Amygdala (tissue), 56 donors: Measurements from ENCODE around the gene HFE.
"Not testable (repeated sequence)": the region's sequence is repeated elsewhere in the genome, so short reads cannot be mapped to it uniquely, and the experiment has no call there.

Source experiments
- DNase-seq, 56 donors: peaks; one replicate each; lab custom pipeline; 2025; lab: John Stamatoyannopoulos, UW

HFE gene, protein sequence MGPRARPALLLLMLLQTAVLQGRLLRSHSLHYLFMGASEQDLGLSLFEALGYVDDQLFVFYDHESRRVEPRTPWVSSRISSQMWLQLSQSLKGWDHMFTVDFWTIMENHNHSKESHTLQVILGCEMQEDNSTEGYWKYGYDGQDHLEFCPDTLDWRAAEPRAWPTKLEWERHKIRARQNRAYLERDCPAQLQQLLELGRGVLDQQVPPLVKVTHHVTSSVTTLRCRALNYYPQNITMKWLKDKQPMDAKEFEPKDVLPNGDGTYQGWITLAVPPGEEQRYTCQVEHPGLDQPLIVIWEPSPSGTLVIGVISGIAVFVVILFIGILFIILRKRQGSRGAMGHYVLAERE

DNA sequence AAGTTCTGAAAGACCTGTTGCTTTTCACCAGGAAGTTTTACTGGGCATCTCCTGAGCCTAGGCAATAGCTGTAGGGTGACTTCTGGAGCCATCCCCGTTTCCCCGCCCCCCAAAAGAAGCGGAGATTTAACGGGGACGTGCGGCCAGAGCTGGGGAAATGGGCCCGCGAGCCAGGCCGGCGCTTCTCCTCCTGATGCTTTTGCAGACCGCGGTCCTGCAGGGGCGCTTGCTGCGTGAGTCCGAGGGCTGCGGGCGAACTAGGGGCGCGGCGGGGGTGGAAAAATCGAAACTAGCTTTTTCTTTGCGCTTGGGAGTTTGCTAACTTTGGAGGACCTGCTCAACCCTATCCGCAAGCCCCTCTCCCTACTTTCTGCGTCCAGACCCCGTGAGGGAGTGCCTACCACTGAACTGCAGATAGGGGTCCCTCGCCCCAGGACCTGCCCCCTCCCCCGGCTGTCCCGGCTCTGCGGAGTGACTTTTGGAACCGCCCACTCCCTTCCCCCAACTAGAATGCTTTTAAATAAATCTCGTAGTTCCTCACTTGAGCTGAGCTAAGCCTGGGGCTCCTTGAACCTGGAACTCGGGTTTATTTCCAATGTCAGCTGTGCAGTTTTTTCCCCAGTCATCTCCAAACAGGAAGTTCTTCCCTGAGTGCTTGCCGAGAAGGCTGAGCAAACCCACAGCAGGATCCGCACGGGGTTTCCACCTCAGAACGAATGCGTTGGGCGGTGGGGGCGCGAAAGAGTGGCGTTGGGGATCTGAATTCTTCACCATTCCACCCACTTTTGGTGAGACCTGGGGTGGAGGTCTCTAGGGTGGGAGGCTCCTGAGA is at the start of gene HFE:
HFE (plus strand) TSS at position 146 of the 832 bp plus-strand sequence; CDS start at position 158, 12 bp downstream.
- peak in 28 of 56 donors; percentile 3 to 52 (median 28) for DNase-seq

DNA sequence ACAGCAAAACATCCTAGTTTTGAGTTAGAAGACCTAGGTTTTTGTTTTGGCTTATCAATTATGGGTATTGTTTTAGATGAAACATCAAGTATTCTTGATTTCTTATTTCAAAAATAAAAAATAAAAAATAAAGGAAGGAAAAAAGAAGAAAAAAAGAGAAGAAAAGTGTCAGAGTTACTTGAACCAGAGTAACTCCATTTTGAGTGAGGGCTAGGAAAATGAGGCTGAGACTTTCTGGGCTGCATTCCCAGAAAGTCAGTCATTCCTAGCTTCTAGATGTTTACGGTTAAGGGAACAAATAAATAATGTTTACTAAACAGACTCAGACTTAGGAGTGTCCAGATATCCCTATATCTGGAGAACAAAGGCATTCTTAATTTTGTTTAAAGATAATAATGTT is 45.3 kb upstream of the HFE start:
- DNase-seq, result no peak

DNA sequence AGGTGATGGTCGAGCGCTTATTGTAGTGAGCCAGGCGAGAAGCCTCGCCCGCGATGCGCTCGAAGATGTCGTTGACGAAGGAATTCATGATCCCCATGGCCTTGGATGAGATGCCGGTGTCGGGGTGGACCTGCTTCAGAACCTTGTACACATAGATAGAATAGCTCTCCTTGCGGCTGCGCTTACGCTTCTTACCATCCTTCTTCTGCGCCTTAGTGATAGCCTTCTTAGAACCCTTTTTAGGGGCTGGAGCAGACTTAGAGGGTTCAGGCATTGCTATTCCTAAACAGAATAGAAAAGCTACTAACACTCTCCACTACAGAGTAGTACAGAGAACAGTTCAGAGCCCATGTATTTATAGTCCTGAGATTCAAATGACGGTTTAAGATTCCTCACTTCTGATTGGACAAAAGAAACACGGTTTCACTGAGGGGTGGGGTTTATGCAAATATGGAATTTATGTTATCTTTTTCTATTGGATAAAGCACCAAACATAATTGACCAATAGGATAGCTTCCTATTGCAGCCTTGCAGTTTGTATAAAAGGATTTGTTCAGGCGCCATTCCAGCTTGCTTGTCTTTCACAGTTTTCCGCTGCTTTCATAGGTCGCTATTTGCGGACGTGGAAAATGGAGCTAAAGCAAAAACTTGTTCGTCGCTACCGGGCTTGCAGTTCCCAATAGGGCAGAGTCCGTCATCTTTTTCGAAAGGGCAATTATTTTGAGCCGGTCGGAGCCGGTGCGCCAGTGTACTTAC is 43.7 kb upstream of the HFE start:
- peak in 54 of 56 donors; percentile 5 to 97 (median 56) for DNase-seq

DNA sequence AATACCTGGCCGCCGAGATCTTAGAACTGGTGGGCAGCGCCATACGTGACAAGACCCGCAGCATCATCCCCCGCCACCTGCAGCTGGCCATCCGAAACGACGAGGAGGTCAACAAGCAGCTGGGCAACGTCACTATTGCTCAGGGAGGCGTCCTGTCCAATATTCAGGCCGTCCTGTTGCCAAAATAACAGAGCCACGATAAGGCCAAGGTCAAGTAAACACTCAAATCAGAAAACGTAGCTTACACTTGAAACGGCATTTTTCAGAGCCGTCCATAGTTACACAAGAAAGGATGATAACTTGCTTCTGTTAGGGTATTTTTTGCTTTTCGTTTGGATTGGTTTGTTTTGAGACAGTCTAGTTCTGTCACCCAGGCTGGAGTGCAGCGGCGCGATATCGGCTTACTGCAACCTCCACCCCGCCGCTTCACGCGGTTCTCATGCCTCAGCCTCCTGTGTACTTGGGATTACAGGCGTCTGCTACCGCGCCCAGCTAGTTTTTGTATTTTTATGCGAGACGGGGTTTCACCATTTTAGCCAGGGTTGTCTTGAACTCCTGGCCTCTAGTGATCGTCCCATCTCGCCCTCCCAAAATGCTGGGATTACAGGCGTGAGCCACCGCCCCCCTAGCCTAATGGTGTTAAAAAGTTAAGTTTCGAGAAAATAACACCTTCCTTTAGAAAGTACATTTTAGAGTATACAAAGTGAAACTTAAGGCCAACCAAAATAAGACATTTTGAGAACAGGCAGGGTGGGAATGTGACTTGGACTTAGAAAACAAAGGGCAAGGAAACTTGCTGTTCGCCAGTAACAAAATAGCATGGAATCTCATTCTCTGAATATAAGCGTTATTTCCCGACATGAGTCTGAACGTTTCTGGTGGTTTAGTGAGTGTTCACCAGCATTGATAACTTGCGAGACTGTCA is 42.8 kb upstream of the HFE start:
- DNase-seq, result peak in 10 of 56 donors; percentile 4 to 44 (median 18)

DNA sequence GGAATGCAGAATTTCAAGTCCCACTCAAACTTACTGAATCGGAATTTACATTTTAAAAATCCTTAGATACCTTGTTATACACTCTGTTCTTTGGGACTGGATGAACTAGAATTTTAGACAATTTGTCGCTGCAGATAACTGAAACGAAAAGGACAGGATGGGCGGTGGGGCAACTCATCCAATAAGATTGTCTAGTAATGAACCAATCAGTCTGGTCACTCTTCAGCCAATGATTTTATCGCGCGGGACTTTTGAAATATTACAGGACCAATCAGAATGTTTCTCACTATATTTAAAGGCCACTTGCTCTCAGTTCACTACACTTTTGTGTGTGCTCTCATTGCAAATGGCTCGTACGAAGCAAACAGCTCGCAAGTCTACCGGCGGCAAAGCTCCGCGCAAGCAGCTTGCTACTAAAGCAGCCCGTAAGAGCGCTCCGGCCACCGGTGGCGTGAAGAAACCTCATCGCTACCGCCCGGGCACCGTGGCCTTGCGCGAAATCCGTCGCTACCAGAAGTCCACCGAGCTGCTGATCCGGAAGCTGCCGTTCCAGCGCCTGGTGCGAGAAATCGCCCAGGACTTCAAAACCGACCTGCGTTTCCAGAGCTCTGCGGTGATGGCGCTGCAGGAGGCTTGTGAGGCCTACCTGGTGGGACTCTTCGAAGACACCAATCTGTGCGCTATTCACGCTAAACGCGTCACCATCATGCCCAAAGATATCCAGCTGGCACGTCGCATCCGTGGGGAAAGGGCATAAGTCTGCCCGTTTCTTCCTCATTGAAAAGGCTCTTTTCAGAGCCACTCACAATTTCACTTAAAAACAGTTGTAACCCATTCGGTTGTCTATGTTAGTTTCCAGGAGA is 41.9 kb upstream of the HFE start:
- peak in 49 of 56 donors; percentile 5 to 94 (median 49) for DNase-seq

DNA sequence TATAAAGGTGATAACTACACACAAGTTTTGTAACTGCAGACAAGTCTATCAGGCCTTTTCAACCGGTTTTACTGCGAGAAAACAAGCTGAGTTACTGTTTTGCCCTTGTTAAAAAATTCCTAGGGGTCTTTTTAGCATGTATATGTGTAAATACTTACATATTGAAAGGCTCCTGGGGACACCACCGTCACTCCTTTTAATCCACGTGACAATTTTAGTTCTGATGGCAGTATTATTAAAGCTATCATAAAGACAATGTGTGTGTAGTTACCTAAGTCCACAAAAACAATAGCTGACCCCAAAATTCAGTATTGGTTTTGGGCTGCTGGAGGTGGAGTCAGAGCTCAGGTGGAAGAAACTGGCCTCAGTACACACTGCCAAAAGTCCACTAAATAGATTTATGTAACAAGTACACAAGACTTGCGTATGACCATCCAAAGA is 41.3 kb upstream of the HFE start:
- DNase-seq, result no peak

DNA sequence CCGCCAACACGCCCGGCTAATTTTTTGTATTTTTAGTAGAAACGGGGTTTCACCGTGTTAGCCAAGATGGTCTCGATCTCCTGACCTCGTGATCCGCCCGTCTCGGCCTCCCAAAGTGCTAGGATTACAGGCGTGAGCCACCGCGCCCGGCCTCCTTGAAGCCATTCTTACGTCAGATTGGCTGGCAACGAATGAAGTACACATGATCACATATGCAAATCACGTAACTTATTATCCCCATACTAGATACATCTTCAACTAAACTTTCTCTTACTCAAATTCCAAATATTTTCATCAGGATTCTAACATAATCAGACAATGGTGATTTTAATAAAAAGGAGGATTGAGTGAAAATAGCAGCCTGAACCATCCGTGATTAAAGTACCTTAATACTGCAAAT is 39.9 kb upstream of the HFE start:
- not testable (repeated sequence) for DNase-seq

DNA sequence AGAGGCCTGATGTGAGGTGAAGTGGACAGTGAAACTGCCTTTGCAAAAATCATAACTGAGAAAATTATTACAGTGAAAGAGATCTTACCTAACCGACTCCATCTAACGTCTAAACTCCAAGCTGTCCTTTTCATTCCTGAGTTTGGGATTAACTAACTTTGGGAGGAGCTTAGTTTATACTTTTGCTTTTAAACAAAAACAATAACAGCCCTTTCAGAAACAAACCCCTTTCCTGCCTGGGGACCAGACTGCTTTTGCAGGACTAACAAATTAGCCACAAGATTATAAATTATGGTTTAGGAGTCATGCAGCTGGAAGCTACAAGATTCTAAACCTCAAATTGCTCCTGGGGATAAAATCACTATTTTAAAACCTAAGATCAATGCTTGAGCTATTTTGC is 38.6 kb upstream of the HFE start:
- DNase-seq, result no peak

DNA sequence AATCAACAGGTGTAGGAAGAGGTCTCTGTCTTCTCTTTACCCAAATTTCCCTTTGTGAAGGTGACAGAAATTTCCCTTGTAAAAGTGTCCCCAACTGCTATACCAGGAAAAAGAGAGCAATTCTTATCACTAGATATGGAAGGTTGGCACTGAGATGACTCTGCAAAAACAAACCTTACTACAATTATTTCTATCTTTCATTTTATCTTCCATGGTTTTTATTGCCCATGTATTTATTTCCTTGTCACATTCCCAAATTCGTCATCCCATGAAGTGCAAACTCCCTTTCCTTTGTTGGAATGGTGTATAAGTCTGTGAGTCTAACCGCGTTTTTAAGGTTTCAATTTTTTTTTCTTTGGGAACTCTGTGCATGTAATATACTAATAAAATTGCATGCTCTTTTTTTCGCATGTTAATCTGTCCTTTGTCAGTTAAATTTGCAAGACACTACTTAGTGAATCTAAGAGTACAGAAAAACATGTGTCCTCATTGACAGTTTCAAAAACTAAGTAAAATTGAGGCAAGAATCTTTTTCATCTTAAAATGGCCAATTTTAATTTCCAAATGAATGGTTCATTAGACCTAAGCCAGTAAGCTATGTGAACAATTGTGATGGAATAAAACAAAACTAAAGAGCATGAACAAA is 35.4 kb upstream of the HFE start:
- DNase-seq, result no peak

DNA sequence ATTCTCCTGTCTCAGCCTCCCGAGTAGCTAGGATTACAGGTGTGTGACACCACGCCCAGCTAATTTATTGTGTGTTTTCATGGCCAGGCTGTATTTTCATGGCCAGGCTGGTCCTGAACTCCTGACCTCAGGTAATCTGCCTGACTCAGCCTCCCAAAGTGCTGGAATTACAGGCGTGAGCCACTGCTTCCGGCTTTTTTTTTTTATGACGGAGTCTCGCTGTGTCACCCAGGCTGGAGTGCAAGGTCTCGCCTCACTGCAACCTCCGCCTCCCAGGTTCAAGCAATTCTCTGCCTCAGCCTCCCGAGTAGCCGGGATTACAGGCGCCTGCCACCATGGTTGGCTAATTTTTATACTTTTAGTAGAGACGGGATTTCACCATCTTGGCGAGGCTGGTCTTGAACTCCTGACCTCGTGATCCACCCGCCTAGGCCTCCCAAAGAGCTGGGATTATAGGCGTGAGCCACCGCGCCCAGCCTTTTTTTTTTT is 34.4 kb upstream of the HFE start:
- not testable (repeated sequence) for DNase-seq

DNA sequence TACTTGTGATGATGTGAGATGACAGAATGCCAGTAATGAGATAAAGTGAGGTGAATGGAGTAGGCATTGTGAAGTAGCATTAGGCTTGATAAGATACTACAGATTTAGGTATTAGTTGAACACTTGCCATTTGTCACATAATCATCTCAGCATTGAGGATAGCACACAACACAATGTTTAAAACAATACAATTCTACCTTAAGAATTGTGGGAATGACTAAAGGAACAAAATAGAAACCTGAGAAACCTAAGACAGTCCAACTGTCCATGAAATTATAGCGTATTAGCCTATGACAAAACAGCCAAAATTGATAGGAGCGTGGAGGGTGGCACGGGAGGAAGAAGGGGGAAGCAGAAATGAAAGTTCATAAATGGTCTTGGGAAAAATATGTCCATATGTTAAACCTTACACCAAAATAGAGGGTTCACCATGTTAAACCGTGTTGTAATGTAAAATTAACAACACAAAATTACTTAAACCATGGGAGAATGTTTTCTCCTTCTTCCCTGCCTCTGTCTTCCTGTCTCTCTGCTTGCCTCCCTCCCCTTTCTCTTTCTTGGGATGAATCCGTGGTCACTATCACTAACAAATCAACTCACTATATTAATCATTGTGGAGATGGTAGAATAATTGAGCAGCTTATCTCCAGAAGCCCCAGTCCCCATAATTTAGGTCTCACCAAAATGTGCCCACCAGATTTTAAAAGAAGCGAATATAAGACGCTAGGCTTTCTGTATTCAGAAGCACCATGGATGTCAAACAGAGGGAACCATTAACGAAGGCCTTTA is 33.0 kb upstream of the HFE start:
- DNase-seq, result no peak

DNA sequence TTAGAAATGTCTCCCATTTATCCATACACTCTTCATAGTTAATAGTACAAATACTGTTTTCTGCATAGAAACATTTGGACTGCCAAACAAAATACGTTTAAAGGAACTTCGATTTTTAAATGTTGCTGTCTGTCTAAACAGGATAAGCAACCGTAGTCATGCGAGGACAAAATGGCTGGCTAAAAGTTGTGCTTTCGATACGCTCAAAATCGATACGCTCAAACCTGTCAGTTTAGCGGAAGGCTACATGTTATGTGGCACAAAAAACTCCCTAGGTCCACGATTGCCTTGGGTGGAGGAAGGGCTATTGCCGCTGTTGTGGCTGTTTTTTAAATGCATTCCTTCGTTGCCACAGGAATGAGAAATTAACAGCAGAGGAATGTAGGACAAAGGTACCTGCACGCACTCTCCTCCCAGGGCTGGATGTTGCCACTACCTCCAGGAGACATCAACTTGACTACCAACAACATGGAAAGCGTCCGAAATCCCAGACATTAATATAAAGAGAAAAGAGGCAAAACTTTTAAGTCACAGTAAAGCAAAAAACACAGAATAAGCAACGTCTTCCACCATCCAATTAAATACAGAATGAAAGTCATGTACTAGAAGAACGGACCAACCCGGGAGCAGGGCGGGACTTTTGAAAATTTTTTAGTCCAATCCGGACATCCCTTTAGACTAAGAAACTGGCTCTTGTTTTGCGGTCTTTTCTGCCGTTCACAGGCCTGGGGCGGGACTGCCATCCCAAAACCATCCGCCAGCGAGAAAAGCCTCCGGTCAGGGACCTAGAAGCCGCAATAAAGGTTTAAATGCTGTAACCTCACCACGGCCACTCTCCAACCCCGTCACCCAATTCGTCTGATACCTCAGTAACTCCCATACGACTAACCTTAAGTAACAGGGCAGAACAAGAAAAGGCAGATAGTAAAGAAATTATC is 32.2 kb upstream of the HFE start:
- DNase-seq, result peak in 55 of 56 donors; percentile 17 to 96 (median 75)

DNA sequence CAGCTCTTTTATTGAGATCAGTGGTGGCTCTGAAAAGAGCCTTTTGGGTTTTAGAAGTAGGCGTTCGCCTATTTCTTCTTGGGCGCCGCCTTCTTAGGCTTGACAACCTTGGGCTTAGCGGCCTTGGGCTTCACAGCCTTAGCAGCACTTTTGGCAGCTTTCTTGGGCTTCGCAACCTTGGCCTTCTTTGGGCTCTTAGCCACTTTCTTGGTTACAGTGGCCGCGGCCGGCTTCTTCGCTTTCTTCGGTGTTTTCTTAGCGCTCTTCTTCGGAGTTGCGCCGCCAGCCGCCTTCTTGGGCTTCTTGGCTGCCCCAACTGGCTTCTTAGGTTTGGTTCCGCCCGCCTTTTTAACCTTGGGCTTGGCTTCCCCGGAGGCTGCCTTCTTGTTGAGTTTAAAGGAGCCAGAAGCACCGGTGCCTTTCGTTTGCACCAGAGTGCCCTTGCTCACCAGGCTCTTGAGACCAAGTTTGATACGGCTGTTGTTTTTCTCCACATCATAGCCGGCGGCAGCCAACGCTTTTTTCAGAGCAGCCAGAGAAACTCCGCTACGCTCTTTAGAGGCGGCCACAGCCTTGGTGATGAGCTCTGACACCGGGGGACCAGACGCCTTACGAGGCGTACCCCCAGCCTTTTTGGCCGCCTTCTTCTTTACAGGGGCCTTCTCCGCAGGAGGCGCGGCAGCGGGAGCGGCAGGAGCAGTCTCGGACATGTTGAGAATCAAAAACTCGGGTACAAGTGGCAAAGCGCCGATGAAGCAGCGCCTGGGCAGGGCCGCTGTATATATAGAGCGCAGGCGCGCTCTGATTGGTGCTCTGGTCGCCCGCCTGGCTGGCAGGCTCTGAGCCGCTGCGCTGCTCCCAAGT is 31.3 kb upstream of the HFE start:
- DNase-seq, result peak; percentile 23 to 92 (median 78)

DNA sequence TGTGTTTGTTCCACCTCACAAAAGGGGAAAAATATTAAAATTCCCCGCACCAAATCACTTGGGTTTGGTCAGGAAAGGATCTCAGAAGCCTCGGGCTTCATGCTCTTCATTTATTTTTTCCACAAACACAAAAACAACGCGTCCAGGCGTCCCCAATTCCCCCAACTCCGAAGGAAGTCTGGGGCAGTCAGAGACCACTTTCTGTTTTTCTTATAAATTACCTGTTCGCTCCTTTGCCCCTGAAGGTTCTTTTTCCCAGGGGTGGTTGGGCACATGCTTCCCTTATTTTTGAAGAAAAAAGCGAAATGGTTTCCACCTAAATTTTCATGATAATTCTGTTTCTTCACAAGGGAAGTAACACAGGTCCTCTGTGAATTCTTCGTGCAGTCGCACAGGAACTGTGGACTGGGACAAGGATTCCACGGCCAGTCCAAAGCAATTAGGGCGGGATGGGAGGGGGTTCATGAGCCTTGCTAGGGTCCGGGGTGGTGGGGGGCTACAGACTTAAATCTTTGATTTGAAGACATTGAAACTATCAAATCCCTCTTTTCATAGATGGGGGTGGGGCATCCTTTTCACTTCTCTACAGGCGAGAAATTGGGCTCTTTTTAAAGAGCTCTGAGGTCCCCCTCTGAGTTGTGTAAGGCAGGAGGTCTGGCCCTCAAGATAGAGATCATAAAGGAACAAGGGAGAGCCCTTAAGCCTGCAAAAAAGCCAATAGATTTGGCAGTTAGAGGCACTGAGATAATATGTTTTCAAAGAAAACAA is 30.5 kb upstream of the HFE start:
- DNase-seq, result peak in 24 of 56 donors; percentile 2 to 69 (median 28)
